Right cardiac atrium (tissue), 5 donors: ENCODE results near the gene FHIT. TPM values are rescaled to one million over a fixed set of nuclear protein-coding genes. Genes with fewer than 3 reads are reported as not detected.

Experiments used
- ATAC-seq, 2 donors: fragments of 200-7000 bp; cut with Tn5 transposase; one replicate each; pipeline versions ENCODE4 v1.8.0 to v1.9.1; 2020; ENCODE audit warnings: moderate library complexity in 2 of 2, mild to moderate bottlenecking in 1 of 2
- DNase-seq, 3 donors: peaks; one replicate each; pipeline ENCODE4 v3.0.0-alpha.2; 2020
- H3K27ac ChIP-seq: one replicate; pipeline ENCODE4 v1.5.1; 2013; ENCODE audit warnings: mild to moderate bottlenecking, low read length, control low read depth, moderate library complexity
- H3K27me3 ChIP-seq: one replicate; pipeline ENCODE4 v1.6.1; 2013; ENCODE audit not compliant: control insufficient read depth, insufficient read depth
- H3K4me1 ChIP-seq: one replicate; pipeline ENCODE4 v1.6.1; 2013; ENCODE audit warnings: low read length; ENCODE audit not compliant: control insufficient read depth, insufficient read depth
- H3K4me3 ChIP-seq: one replicate; pipeline ENCODE4 v1.5.1; 2013; ENCODE audit warnings: low read length, control low read depth
- H3K9me3 ChIP-seq: one replicate; pipeline ENCODE4 v1.6.1; 2013; ENCODE audit warnings: low read length; ENCODE audit not compliant: control insufficient read depth
- WGBS: extraction: QIAGEN DNeasy Blood & Tissue Kit; methylation state at CpG from one replicate; pipeline ENCODE4 v1.1.7; 2013; 5-methylcytosine and 5-hydroxymethylcytosine counted together
- intact Hi-C, 4 donors: fragments of 100-400 bp; cut with DNase I; formaldehyde crosslinking; loops; one replicate each; pipeline versions ENCODE4 v1.11.0 to v1.14.0; 2022 to 2023
- polyA plus RNA-seq: library from polyadenylated mRNA; stranded (reverse); fragments of 200-250 nt; gene quantifications from one replicate; pipeline ENCODE4 v1.2.3, GENCODE V29; 2013
- total RNA-seq, 4 donors: library from RNA; stranded (reverse); fragmentation: NEBNext Ultra II Directional; extraction: Animal tissue kit (Norgen Biotek cat#: 25700); gene quantifications; one replicate each; pipeline ENCODE4 v1.2.1, GENCODE V29; 2021
- donor health status: healthy with polysubstance abuse.
- donor health status: DM: no; HTN: yes; CAD: no.
- donor health status: DM: no; HTN: no; CAD: no.
- donor health status: DM: no; HTN: yes; CAD: no; lungs with severe emphysema.
- donor health status: DM: yes; HTN: yes; CAD: no.

The FHIT gene
- total and polyA plus RNA-seq, 5 donors: 16.5 to 25.8 (median 21.4) TPM

GRCh38 chr3:60841355-60841754, 409.9 kb downstream of the FHIT start:
- Histone ChIP-seq H3K27me3 (no peaks in the 10 kb centered on the region), H3K9me3 (no peaks in the 10 kb centered on the region), H3K4me1 (no peaks in the 10 kb centered on the region), H3K27ac (no peak overlapping the region), H3K4me3 (no peak overlapping the region)
- DNase-seq: no peak
- intact Hi-C loops: no loop called here
- WGBS: 75% methylated on average over 2 of the region's 2 CpGs
- no peak for ATAC-seq

- ATAC-seq: no peak
- H3K4me1 ChIP-seq: no peaks in the 10 kb centered on the region
- 58% methylated on average over 4 of the region's 4 CpGs for WGBS
- intact Hi-C loops: no loop called here
- DNase-seq: no peak
- no peaks in the 10 kb centered on the region for H3K9me3 ChIP-seq
- H3K27ac ChIP-seq: no peak overlapping the region
- H3K27me3 ChIP-seq: no peaks in the 10 kb centered on the region
- no peak overlapping the region for H3K4me3 ChIP-seq
These were observed 412.0 kb downstream of the FHIT start for GRCh38 chr3:60839246-60839645.

GRCh38 chr3:60835796-60836195, 415.5 kb downstream of the FHIT start:
- no peak overlapping the region for H3K27ac ChIP-seq
- H3K27me3 ChIP-seq: no peaks in the 10 kb centered on the region
- 93% methylated on average over 5 of the region's 5 CpGs for WGBS
- intact Hi-C loops: no loop called here
- no peaks in the 10 kb centered on the region for H3K9me3 ChIP-seq
- H3K4me3 ChIP-seq: no peak overlapping the region
- H3K4me1 ChIP-seq: no peaks in the 10 kb centered on the region
- DNase-seq: no peak
- ATAC-seq: no peak

GRCh38 chr3:60829058-60829457, 422.2 kb downstream of the FHIT start:
- ATAC-seq: no peak
- intact Hi-C loops: no loop called here
- H3K27me3 ChIP-seq: no peaks in the 10 kb centered on the region
- no peak overlapping the region for H3K27ac ChIP-seq
- WGBS: 95% methylated on average over 1 of the region's 1 CpG
- H3K9me3 ChIP-seq: no peaks in the 10 kb centered on the region
- no peak overlapping the region for H3K4me3 ChIP-seq
- no peaks in the 10 kb centered on the region for H3K4me1 ChIP-seq
- no peak for DNase-seq

- ATAC-seq (no peak), DNase-seq (no peak)
- H3K4me3 ChIP-seq: no peak overlapping the region
- H3K4me1 ChIP-seq: no peaks in the 10 kb centered on the region
- intact Hi-C loops: no loop called here
- WGBS: 39% methylated on average over 1 of the region's 1 CpG
- no peaks in the 10 kb centered on the region for H3K27me3 ChIP-seq
- no peaks in the 10 kb centered on the region for H3K9me3 ChIP-seq
- H3K27ac ChIP-seq: no peak overlapping the region
These were observed 423.6 kb downstream of the FHIT start for GRCh38 chr3:60827666-60828065.

- 92% methylated on average over 6 of the region's 6 CpGs for WGBS
- H3K27ac ChIP-seq: no peak overlapping the region
- DNase-seq (no peak), ATAC-seq (no peak)
- no peaks in the 10 kb centered on the region for H3K27me3 ChIP-seq
- intact Hi-C loops: no loop called here
- no peak overlapping the region for H3K4me3 ChIP-seq
- H3K4me1 ChIP-seq: no peaks in the 10 kb centered on the region
- H3K9me3 ChIP-seq: no peaks in the 10 kb centered on the region
These were observed 424.7 kb downstream of the FHIT start for GRCh38 chr3:60826511-60826910.

- DNase-seq (no peak), ATAC-seq (no peak)
- Histone ChIP-seq H3K27ac (no peak overlapping the region), H3K27me3 (no peaks in the 10 kb centered on the region), H3K9me3 (no peaks in the 10 kb centered on the region), H3K4me3 (no peak overlapping the region), H3K4me1 (no peaks in the 10 kb centered on the region)
- intact Hi-C loops: no loop called here
- 77% methylated on average over 2 of the region's 2 CpGs for WGBS
These were observed 438.8 kb downstream of the FHIT start for GRCh38 chr3:60812502-60812901.

- intact Hi-C loops: no loop called here
- no peak for DNase-seq
- Histone ChIP-seq H3K4me3 (no peak overlapping the region), H3K9me3 (no peaks in the 10 kb centered on the region), H3K27me3 (no peaks in the 10 kb centered on the region), H3K4me1 (no peaks in the 10 kb centered on the region), H3K27ac (no peak overlapping the region)
- WGBS: 70% methylated on average over 4 of the region's 4 CpGs
- no peak for ATAC-seq
These were observed 440.4 kb downstream of the FHIT start for GRCh38 chr3:60810881-60811280.

- intact Hi-C loops: no loop called here
- no peak overlapping the region for H3K27ac ChIP-seq
- 77% methylated on average over 4 of the region's 4 CpGs for WGBS
- no peak for DNase-seq
- H3K9me3 ChIP-seq: no peaks in the 10 kb centered on the region
- no peak overlapping the region for H3K4me3 ChIP-seq
- ATAC-seq: no peak
- no peaks in the 10 kb centered on the region for H3K27me3 ChIP-seq
- H3K4me1 ChIP-seq: no peaks in the 10 kb centered on the region
These were observed 441.2 kb downstream of the FHIT start for GRCh38 chr3:60809857-60810610.

GRCh38 chr3:60803216-60804173, 447.8 kb downstream of the FHIT start:
- H3K4me1 ChIP-seq: no peaks in the 10 kb centered on the region
- no peak overlapping the region for H3K4me3 ChIP-seq
- ATAC-seq (no peak), DNase-seq (no peak)
- 91% methylated on average over 19 of the region's 19 CpGs for WGBS
- no peak overlapping the region for H3K27ac ChIP-seq
- no peaks in the 10 kb centered on the region for H3K27me3 ChIP-seq
- H3K9me3 ChIP-seq: no peaks in the 10 kb centered on the region
- intact Hi-C loops: no loop called here

GRCh38 chr3:60801307-60801706, 449.9 kb downstream of the FHIT start:
- intact Hi-C loops: no loop called here
- Histone ChIP-seq H3K27me3 (no peaks in the 10 kb centered on the region), H3K4me3 (no peak overlapping the region), H3K27ac (no peak overlapping the region), H3K9me3 (no peaks in the 10 kb centered on the region), H3K4me1 (no peaks in the 10 kb centered on the region)
- no peak for ATAC-seq
- DNase-seq: no peak
- WGBS: 79% methylated on average over 2 of the region's 2 CpGs
